Hematopoietic multipotent progenitor cell treated with erythropoietin and hydrocortisone succinate and interleukin-3 and kit ligand, for 8 days (in vitro differentiated cells): ENCODE measurements around the gene YEATS4.
"Not testable (repeated sequence)": the region's sequence is repeated elsewhere in the genome, so short reads cannot be mapped to it uniquely, and the experiment has no call there.

ENCODE experiments used
- DNase-seq: peaks from one replicate; pipeline ENCODE4 v3.0.0-alpha.2; 2015

The YEATS4 gene

DNA sequence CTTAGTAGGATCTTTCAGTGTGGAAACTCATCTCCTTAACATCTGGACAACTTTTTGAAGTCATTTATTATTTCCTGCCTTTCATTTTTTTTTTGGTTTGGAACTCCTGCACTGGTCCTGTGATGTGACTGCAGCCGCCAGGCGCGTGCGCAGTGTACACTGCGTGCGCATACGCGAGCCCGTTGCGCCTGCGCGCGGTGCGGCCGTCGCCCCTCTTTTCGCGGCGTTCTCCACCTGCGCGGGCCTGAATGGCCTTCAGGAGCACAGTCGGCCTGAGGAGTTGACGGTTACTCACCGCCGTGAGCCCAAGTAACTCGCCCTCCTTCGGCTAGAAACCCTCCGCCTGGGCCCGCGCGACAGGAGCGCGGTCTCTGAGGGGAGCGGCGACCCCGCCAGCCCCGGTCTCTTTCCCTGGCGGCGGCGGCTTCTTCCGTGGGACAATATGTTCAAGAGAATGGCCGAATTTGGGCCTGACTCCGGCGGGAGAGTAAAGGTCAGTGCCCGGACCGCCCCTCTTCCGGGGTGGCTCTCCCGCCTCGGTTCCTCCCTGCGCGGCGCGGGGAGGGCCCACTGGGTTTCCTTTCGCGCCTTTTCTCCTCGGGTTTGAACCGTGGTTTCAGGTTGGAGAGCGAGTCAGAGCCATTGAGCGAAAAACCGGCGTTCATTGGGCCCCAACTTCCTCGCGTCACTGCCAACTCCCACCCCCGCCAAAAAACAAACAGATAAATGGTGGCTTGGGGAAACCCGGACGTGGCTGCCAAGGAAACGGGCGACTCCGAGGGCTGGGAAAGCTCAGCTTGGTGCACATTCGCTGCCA is at the start of gene YEATS4:
Gene YEATS4 (plus strand): TSS at position 213 of the 817 bp plus-strand sequence. CDS start 230 bp downstream, at position 443.
- DNase-seq = peak; percentile 98

DNA sequence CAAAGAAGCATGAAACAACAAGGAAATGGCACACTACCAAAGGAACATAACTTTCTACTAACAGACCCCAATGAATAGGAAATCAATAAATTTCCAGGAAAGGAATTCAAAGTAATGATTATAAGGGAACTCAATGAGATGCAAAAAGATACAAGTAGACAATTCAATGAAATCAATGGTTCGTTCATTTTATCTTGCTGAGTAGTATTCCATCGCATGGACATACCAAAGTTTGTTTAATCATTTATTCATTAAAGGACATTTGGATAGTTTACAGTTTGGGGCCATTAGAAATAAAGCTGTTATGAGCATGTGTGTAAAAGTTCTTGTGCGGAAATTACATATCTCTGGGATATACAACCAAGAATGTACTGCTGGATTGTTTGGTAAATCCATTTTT is 46.3 kb upstream of the YEATS4 start:
- DNase-seq = no peak

DNA sequence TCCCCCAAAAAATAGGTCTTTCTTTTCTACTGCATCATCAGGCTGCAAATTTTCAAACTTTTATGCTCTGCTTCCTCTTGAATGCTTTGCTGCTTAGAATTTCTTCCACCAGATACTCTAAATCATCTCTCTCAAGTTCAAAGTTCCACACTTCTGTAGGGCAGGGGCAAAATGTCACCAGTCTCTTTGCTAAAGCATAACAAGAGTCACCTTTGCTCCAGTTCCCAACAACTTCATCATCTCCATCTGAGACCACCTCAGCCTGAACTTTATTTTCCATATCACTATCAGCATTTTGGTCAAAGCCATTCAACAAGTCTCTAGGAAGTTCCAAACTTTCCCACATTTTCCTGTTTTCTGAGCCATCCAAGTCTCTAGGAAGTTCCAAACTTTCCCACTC is 42.8 kb upstream of the YEATS4 start:
- not testable (repeated sequence) for DNase-seq

DNA sequence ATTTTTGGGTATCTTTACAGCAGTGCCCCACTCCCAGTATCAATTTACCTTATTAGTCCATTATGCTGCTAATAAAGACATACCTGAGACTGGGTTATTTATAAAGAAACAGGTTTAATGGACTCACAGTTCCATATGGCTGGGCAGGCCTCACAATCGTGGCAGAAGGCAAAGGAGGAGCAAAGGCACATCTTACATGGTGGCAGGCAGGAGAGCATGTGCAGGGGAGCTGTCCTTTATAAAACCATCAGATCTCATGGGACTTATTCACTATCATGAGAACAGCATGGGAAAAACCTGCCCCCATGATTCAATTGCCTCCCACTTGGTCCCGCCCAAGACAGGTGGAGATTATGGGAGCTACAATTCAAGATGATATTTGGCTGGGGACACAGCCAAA is 42.3 kb upstream of the YEATS4 start:
- not testable (repeated sequence) for DNase-seq

DNA sequence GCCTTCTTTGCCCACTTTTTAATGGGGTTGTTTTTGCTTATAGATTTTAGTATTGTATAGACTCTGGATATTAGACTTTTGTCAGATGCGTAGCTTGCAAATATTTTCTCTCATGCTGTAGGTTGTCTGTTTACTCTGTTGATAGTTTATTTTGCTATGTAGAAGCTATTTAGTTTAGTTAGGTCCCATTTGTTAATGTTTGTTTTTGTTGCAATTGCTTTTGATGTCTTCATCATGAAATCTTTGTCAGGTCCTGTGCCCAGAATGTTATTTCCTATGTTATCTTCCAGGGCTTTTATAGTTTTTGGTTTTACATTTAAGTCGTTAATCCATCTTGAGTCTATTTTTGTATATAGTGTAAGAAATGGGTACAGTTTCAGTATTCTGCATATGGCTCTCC is 41.3 kb upstream of the YEATS4 start:
- no peak for DNase-seq

DNA sequence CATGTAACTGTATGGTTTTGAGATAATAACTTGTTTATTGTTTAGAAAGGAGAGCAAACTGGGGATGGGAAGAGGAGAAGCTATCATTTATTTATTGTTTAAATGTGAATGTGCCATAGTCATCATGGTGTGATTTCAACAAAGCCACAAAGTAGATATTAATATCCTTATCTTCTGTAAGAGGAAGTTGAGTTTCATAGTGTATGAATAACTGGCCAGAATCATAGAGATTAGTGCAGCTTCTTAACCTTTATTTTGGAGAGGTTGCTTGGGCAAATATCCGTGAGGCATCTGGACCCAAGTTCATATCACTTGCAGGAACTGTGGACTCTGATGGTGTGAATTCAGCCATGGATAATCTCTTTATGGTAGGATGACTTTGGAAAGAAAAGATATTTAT is 38.2 kb upstream of the YEATS4 start:
- DNase-seq = peak; percentile 21

DNA sequence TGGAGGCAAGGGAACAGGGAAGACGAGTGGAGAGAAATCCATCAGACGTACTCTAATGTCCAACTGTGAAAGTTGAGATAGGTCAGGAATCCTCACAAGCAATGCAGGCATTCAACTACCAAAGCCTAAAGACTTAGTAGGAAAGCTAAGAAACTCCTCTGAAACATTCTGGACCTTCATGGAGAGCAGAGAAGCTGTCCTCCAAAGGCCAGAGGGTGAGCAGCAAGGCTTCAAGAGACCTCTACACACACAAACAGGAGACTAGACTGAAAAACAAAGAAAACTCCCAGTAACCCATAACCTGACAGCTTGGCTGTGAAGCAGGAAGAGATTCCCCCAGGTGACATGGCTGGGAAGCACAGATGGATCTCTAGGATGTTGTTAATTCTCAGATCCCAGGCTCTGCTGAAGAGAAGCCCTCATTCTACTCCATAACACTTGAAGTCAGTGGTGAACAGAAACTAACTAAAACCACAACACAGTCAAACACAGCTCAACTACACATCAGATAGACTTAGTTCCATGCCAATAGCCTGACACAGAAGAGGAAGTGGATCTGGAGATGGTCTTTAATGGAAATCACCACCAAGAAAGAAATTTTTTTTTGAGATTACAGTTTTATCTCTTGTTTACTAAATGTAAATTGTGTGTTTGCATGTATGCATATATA is 34.6 kb upstream of the YEATS4 start:
- peak; percentile 25 for DNase-seq

DNA sequence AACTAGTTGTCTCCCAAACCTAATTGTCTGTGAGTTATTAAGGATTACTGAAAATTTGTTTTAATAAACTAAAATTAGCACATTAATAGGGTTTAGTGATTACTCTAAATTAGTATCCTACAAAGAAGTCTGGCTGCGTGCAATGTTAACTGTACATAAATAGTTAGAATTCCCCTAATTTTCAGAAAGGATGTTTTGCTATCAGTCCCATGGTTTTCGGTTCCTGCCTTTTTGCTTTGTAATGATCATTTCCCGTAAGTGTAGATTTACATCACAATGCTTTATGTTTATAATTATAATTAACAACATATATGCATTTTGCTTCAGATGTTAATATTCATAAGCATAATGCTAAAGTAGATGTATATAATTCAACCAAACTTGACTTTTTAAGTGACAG is 31.1 kb upstream of the YEATS4 start:
- DNase-seq = no peak

DNA sequence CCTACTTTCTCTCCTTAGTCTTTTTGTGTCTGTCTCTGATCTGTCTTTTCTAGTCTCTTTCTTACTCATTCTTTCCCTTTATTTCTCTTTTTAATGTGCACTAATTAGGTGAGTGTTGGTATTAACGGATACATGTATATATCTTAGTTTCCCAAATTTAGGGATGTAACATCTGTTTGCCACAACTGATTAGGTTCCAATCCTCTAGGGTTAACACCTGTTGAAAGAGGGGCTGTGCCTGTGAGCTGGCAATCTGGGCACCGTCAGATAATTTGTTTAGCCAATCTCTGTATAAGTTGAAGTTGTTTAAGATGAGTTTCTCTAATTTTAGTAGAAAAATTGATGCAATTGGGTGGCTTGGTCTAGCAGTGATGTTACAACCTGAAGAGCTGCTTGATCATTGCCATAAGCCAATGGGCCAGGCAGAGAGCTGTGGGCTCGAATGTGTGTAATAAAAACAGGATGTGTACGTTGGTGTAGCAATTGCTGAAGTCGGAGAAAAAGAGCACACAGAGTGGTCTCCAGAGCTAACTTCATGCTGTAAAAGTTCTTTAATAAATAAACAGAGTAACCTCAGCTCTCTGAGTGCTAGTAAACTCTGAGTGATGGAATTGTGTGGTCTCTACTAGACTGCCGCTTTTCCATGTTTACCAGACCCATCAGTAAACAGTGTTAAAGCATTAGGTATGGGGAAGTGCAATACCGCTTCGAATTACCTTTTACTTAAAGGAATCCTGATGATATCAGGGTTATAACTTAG is 29.7 kb upstream of the YEATS4 start:
- no peak for DNase-seq

DNA sequence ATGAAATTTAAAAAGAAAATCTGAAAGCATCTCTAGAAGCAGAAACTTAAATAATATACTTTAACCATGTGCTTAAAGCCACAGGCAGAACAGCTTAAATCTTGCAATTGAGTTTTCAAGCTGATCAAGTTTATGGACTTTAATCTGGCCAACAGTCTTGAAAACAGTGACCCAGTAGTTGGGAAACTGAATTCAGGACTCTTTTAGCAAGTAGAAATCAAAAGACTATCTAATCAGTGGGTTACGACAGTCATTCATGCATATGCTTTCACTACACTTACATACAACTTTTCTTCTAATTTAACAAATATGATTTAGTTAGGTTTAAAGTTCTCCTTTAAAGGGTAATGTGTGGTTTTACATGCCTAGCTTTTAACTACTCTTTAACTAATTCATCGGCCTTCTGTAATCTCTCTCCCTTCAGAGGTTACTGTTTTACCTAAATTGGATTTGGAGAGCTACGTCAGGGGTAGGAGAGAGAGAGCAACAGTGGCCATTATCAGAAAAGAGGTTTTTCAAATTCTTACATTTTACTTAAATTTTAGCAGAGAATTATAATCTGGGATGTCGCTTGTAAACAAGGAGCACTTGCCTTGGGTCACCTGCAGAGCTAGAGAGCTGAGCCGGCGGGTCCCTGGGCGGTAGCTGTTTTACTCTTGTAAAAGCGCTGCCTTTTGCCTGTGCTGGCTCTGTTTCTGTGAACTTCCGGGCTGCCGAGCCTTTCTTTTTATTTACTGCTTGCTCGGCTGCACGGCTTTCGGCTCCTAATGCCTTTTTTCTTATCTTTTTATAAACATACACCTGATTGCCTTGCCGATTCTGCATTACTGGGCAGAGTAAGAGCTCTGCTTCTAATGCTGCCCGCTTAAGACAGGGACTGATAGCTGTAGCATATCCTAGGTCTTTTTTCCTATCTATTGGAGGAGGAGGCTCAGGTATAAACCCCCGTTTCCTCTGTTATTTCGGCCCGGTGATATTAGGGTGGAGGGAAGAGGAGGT is 28.8 kb upstream of the YEATS4 start:
- DNase-seq = peak; percentile 71

DNA sequence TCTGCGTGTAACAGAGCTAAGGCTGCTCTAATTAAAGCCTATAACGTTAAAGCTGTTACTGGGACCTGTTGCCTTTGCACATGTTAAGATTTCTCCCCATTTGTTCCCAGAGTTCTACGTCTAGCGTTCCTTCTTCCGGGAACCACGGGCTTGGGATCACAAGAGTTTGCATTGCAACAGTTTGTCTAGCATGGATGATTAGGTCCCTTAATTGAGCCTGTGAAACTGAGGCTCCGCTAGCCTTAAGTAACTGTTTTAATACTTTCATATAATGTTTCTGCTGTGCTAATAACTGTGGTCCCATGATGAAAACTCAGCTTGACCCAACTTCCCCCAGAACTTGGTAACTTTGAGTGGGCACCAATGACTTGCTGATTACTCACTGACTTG is 28.0 kb upstream of the YEATS4 start:
- DNase-seq = no peak

DNA sequence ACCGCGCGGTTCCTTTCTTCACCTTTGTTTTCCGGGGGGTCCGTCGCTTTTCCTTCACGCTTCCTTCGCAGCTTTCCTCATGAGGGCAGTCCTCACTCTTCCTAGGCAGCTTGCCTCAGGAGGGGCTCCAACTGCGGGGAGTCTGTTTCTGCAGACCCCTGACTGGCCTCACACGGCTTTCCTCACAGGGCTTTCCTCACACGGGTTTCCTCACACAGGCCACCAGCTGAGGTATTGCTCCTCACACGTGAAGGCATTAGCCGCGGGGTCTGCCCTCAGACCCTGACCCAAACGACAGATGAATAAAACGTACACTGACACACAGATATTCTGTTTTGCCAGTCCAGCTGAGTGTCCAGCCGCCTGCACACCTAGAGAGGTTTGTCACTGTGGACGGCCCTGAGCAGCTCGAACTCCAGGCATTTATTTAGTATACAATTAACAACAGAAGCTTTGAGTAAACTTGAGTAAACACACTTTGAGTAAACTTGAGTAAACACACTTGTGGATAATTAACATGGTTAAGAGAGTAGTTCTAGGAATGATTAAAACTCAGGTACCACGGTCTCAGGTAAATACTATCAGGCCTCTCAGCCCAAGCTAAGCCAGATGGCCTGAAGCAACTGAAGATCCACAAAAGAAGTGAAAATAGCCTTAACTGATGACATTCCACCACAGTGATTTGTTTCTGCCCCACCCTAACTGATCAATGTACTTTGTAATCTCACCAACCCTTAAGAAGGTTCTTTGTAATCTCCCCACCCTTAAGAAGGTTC is 27.4 kb upstream of the YEATS4 start:
- no peak for DNase-seq

DNA sequence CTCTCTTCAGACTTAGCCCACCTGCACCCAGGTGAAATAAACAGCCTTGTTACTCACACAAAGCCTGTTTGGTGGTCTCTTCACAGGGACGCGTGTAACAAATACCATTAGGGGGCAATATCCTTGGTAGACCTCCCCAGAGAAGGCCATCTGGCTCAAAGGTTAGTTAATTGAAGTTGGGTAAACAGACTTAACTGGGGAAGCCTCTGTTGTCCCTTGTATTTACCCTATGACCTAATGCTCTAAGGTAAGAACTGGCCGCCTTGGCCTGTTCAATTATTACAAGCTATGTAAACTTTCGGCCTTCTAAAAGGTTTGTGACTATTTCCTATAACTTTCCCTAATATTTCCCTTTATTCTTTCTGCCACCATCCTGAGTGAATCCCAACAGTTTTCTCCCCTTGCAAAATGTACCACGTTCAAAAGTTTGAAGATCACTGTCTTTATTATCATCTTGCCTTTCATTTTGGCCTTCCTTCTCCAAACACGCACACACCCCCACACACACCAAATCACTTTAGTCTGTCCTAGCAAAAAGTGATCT is 26.7 kb upstream of the YEATS4 start:
- DNase-seq = no peak

DNA sequence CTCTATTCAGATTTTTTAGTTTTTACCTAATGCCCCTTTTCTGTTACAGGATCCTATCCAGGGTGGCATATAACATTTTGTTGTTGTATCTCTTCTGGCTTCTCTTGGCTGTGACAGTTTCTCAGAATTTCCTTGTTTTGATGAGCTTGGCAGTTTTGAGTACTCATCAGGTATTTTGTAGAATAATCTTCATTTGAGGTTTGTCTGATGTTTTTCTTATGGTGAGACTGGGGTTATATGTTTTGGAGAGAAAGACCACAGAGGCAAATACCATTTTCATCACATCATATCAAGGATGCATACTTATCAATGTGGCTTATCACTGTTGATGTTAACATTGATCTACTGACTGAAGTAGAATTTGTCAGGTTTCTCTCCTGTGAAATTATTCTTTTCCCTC is 25.4 kb upstream of the YEATS4 start:
- DNase-seq = no peak

DNA sequence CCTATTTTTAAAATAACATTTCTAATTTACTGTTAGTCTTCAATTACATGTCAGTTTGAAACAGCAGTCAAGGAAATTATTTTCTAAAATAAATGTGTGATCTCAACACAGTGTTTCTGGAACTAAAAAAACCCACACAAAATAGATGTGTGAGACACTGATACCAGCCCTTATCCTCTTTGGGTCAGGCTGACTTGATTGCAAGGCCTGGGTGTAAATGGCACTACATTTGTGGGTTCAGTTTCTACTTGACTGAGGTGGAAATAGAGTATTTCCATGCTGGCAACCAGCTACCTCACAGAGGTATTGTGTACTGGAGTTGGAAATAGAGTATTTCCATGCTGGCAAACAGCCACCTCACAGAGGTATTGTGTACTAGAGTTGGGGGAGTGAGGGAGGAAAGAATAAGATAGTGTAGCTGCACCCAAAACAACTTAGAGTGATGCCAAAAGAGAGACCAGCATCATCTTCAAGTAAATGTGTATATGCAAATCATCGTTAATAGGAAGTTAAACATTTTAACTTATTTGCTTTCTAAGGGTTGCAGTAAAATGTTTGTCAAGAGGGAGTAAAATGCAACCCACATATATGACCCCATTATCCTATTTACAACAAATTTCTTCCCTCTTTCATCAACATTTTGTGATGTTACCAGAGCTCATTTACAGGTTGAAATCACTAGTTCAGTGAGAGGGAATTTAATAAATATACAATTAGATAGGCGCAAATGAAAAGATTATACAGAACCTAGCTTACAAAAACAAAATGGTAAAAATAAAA is 22.0 kb upstream of the YEATS4 start:
- peak; percentile 33 for DNase-seq

DNA sequence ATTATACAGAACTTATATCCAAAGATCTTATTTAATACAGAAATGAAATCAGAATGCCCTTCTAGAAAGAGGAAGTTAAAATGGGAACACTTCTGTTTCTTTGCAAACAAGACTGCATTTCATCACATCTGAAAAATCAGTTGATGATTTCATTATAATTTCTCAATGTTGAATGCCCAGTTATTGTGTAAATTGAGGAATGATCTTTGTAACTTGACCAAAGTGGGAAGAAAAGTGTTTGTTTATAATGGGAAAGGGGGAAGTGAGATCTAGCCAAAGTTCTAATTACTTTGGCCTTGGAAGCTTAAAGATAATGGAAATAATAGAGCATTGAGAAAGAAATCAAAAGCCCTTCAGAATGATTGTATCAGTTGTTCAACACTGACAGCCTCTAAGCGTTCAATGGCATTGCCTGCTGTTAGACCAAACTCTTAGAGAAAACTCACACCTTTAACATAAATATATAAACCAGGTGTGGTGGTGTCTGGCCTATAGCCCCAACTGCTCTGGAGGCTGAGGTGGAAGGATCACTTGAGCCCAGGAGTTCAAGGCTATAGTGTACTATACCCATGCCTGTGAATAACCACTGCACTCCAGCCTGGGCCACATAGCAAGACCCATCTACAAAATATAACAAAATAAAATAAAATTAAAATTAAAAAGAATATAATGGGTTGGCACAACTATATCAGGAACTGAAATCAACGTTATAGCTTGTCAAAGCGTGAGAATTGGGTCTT is 21.3 kb upstream of the YEATS4 start:
- no peak for DNase-seq

DNA sequence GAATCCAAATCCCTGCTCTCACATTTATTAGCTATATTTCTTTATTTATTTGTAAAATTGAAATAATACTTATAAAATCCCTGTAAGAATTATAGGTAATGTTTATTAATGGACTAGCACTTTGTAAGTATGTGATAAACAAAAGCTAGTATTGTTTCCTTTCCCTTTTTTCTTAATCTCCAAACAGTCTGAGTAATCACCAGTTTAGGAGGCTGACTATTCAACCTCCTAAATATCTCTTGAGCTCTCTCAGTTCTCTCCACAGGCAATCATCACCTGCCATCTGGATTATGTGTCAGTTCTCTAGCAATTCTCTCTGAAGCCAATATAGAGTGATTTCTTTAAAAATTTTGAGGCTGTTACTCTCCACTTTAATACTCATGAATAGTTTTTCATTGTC is 20.6 kb upstream of the YEATS4 start:
- DNase-seq = no peak

DNA sequence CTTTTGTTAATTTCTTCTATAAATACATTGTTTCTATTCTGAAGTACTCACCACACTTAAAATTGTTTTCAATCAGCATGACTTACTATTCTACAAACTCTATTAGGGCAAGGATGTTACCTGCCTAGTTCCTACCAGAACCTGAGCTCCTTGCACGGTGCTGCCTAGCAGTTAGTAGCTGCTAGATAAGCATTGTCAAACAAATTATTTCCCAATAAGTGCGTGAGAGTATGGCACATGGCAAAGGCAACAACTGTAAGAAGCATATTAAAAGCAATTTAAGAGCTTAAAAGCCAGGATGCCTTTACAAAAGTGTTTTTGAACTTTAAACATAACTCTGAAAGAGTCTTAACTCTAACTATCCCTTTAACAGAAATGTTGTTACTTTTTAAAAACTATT is 19.5 kb upstream of the YEATS4 start:
- no peak for DNase-seq

DNA sequence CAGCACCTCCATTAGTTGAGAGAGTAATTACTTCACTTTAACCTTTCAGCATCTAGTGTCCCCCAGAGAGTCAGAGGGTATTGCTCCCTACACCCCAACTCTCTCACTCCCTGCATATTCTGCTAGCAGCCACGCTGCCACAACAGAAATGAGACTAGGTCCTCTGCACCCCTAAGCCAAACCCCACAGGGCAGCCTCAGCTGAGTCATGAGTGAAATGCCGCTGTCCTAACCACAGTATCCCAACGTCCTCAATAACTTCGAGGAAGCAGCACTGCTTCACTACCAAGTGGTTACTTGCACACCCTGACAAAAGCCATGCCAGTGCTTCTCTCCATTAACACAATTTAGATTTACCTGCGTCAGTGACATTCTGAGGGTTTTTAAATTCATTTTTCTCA is 18.2 kb upstream of the YEATS4 start:
- no peak for DNase-seq

DNA sequence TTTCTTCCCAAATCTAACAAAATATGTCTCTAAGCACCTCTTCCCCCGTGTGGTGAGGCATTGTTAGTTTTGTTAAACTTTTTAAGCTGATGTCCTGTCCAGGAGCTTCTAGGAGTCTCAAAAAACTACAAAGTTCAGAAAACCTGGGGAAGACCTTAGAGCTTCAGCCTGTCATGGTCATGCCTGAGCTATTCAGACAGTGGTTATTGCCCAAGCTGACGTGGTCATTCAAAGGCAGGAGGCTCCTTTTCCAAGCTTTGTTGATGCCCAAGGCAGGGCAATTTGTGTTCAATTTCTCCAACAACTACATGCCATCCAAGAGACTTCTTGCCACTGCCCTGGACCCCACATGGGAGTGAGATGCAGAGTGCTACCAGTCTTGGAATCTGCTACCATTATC is 17.1 kb upstream of the YEATS4 start:
- no peak for DNase-seq
